Measurements from ENCODE around the gene TMEM38B. TPM values are rescaled to one million over a fixed set of nuclear protein-coding genes. Genes with fewer than 3 reads are reported as not detected.

TMEM38B gene
- polyA plus RNA-seq, 1 donor from 2014 or later = 30.9 TPM

DNA sequence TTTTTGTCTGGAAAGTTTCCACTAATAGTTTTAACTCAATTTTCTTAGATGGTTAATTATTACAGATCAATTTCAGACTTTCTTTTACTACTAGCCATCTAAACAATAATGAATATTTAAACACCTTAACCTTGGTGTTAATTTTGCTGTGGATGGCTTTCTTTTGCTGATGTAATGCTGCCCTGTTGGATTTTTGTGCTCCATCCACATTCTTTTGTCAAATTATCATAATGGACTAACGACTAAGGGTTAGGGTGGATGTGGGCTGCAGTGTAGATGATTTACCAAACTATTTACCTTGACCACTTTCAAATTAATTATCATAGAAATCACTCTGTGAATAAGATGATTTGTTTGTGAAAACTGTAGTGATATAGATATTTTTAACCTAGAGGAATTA, 15.6 kb upstream of the TMEM38B start:
- H3K27ac ChIP-seq (ENCODE audit: low read length) = no peak overlapping the region
- no peaks in the 10 kb centered on the region for H3K9me3 ChIP-seq (ENCODE audit: low read length)
- no peak overlapping the region for H2AFZ ChIP-seq (ENCODE audit: low read depth, low read length)
- no peaks in the 10 kb centered on the region for H3K36me3 ChIP-seq (ENCODE audit: insufficient read depth, low read length)
- TF ChIP-seq MXI1 (conservative IDR thresholded peaks at IDR 0.05; ENCODE audit: poor library complexity, severe bottlenecking) (no peak), EP300 (conservative IDR thresholded peaks at IDR 0.05; ENCODE audit: poor library complexity, severe bottlenecking) (no peak), EZH2 (IDR thresholded peaks at IDR 0.05; ENCODE audit: borderline replicate concordance, insufficient read depth, low read length, poor library complexity, severe bottlenecking) (no peak), TAF1 (IDR thresholded peaks at IDR 0.05; ENCODE audit: low read depth) (no peak), POLR2AphosphoS5 (IDR thresholded peaks at IDR 0.05) (no peak), SMC3 (conservative IDR thresholded peaks at IDR 0.05; ENCODE audit: poor library complexity) (no peak), RAD21 (conservative IDR thresholded peaks at IDR 0.05) (no peak), CTCF (IDR thresholded peaks at IDR 0.05; ENCODE audit: poor library complexity, severe bottlenecking) (no peak)
- TF ChIP-seq, protein P1, sequence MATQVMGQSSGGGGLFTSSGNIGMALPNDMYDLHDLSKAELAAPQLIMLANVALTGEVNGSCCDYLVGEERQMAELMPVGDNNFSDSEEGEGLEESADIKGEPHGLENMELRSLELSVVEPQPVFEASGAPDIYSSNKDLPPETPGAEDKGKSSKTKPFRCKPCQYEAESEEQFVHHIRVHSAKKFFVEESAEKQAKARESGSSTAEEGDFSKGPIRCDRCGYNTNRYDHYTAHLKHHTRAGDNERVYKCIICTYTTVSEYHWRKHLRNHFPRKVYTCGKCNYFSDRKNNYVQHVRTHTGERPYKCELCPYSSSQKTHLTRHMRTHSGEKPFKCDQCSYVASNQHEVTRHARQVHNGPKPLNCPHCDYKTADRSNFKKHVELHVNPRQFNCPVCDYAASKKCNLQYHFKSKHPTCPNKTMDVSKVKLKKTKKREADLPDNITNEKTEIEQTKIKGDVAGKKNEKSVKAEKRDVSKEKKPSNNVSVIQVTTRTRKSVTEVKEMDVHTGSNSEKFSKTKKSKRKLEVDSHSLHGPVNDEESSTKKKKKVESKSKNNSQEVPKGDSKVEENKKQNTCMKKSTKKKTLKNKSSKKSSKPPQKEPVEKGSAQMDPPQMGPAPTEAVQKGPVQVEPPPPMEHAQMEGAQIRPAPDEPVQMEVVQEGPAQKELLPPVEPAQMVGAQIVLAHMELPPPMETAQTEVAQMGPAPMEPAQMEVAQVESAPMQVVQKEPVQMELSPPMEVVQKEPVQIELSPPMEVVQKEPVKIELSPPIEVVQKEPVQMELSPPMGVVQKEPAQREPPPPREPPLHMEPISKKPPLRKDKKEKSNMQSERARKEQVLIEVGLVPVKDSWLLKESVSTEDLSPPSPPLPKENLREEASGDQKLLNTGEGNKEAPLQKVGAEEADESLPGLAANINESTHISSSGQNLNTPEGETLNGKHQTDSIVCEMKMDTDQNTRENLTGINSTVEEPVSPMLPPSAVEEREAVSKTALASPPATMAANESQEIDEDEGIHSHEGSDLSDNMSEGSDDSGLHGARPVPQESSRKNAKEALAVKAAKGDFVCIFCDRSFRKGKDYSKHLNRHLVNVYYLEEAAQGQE (IDR thresholded peaks at IDR 0.05; ENCODE audit: borderline replicate concordance) = no peak
- no peak overlapping the region for H3K9ac ChIP-seq (ENCODE audit: low read length)
- H3K9me2 ChIP-seq (ENCODE audit: insufficient read depth, low read length) = no peaks in the 10 kb centered on the region
- no peak overlapping the region for H3K4me2 ChIP-seq (ENCODE audit: low read length)
- no peaks in the 10 kb centered on the region for H3F3A ChIP-seq (ENCODE audit: insufficient read depth, low read length, poor library complexity, severe bottlenecking)
- H3K79me2 ChIP-seq (replicated peaks; ENCODE audit: insufficient read depth, low read length) = no peaks in the 10 kb centered on the region
- H3K27me3 ChIP-seq (ENCODE audit: insufficient read depth, low read depth, low read length) = peaks cover 54% of the 10 kb centered on the region
- H4K20me1 ChIP-seq (ENCODE audit: insufficient read depth) = no peaks in the 10 kb centered on the region
- no peak overlapping the region for H3K4me3 ChIP-seq (ENCODE audit: low read length)

DNA sequence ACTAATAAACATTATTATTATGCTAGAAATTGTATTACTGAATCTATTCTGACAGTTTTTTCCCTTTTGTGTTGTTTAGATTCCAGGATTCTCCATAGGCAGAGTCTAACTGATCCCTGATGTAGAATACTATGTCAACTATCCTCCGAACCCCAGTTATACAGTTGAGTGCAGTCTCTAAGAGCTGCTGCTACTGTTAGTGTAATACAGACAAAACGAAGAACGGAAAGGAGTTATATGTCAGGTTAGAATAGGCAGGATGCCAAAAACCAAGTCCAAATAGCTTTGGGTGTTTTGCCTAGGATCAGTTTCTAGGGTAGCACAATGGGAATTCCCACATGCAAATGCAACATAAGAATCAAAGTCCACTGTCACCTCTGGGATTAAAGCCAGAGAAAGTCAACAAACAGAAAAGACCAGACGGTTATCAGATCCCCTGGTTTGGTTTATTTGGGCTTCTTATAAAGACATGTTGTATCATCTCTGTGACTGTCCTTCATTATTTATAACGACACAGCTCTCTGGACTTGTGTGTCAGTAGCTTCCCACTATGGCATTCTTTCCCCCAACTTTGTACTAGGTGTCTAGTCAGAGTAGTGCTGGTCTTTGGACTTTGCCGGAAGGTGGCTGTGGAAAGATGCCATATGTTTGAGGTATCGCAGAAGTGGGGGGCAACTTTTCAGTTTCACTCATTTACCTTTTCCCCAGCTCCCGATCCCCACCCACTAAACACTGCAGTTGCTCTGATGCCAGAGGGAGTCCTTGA, 14.9 kb upstream of the TMEM38B start:
- peaks cover 49% of the 10 kb centered on the region for H3K27me3 ChIP-seq (ENCODE audit: insufficient read depth, low read depth, low read length)
- no peaks in the 10 kb centered on the region for H3F3A ChIP-seq (ENCODE audit: insufficient read depth, low read length, poor library complexity, severe bottlenecking)
- H3K9ac ChIP-seq (ENCODE audit: low read length) = no peak overlapping the region
- H2AFZ ChIP-seq (ENCODE audit: low read depth, low read length) = no peak overlapping the region
- no peaks in the 10 kb centered on the region for H3K9me2 ChIP-seq (ENCODE audit: insufficient read depth, low read length)
- H3K4me3 ChIP-seq (ENCODE audit: low read length) = no peak overlapping the region
- no peak overlapping the region for H3K4me2 ChIP-seq (ENCODE audit: low read length)
- H3K79me2 ChIP-seq (replicated peaks; ENCODE audit: insufficient read depth, low read length) = no peaks in the 10 kb centered on the region
- no peak overlapping the region for H3K27ac ChIP-seq (ENCODE audit: low read length)
- no peaks in the 10 kb centered on the region for H4K20me1 ChIP-seq (ENCODE audit: insufficient read depth)
- H3K36me3 ChIP-seq (ENCODE audit: insufficient read depth, low read length) = no peaks in the 10 kb centered on the region
- TF ChIP-seq, protein P1 (IDR thresholded peaks at IDR 0.05; ENCODE audit: borderline replicate concordance) = no peak
- no peak for TF ChIP-seq TAF1 (IDR thresholded peaks at IDR 0.05; ENCODE audit: low read depth)
- TF ChIP-seq EP300 (conservative IDR thresholded peaks at IDR 0.05; ENCODE audit: poor library complexity, severe bottlenecking) = no peak
- TF ChIP-seq RAD21 (conservative IDR thresholded peaks at IDR 0.05) = no peak
- TF ChIP-seq MXI1 (conservative IDR thresholded peaks at IDR 0.05; ENCODE audit: poor library complexity, severe bottlenecking) = no peak
- TF ChIP-seq POLR2AphosphoS5 (IDR thresholded peaks at IDR 0.05) = no peak
- TF ChIP-seq SMC3 (conservative IDR thresholded peaks at IDR 0.05; ENCODE audit: poor library complexity) = no peak
- no peak for TF ChIP-seq EZH2 (IDR thresholded peaks at IDR 0.05; ENCODE audit: borderline replicate concordance, insufficient read depth, low read length, poor library complexity, severe bottlenecking)
- no peak for TF ChIP-seq CTCF (IDR thresholded peaks at IDR 0.05; ENCODE audit: poor library complexity, severe bottlenecking)
- H3K9me3 ChIP-seq (ENCODE audit: low read length) = no peaks in the 10 kb centered on the region

Measured in neural cell (in vitro differentiated cells).